Neural cell (in vitro differentiated cells): ENCODE measurements around the gene FOCAD. TPM values are rescaled to one million over a fixed set of nuclear protein-coding genes. Genes with fewer than 3 reads are reported as not detected.

Experiments used
- H2AFZ ChIP-seq: fragments of 200-600, 300-800 bp; sonication (generic), shearing (Covaris generic); 2 replicates; pipeline ENCODE4 v1.6.0; 2014; ENCODE audit warnings: low read depth, mild to moderate bottlenecking, antibody characterized with exemption, low read length, moderate library complexity
- H3F3A ChIP-seq: fragments of 200-600 bp; shearing (Covaris generic); 2 replicates; pipeline ENCODE4 v1.6.1; 2016; ENCODE audit warnings: mild to moderate bottlenecking, moderate library complexity, mixed read lengths, antibody characterized with exemption, low read length; ENCODE audit not compliant: insufficient read depth, poor library complexity, severe bottlenecking
- H3K27ac ChIP-seq: fragments of 200-600, 300-800 bp; sonication (generic), shearing (Covaris generic); 2 replicates; pipeline ENCODE4 v1.5.1; 2014; ENCODE audit warnings: mild to moderate bottlenecking, low read length, moderate library complexity
- H3K27me3 ChIP-seq: fragments of 300-800, 200-600 bp; sonication (generic), shearing (Covaris generic); 2 replicates; pipeline ENCODE4 v1.6.0; 2014; ENCODE audit warnings: mild to moderate bottlenecking, low read depth, low read length, moderate library complexity; ENCODE audit not compliant: insufficient read depth
- H3K36me3 ChIP-seq: fragments of 300-800, 200-600 bp; sonication (generic), shearing (Covaris generic); 2 replicates; pipeline ENCODE4 v1.5.1; 2014; ENCODE audit warnings: mild to moderate bottlenecking, antibody characterized with exemption, low read length, moderate library complexity; ENCODE audit not compliant: insufficient read depth
- H3K4me2 ChIP-seq: fragments of 300-800, 200-600 bp; sonication (generic), shearing (Covaris generic); 2 replicates; pipeline ENCODE4 v1.6.0; 2014; ENCODE audit warnings: mild to moderate bottlenecking, low read length
- H3K4me3 ChIP-seq: fragments of 300-800, 200-600 bp; sonication (generic), shearing (Covaris generic); 2 replicates; pipeline ENCODE4 v1.5.1; 2014; ENCODE audit warnings: mild to moderate bottlenecking, low read length, moderate library complexity
- H3K79me2 ChIP-seq: fragments of 200-600 bp; shearing (Covaris generic); replicated peaks from 2 replicates; pipeline ENCODE4 v1.6.0; 2014; ENCODE audit warnings: mild to moderate bottlenecking, low read length, moderate library complexity; ENCODE audit not compliant: insufficient read depth
- H3K9ac ChIP-seq: fragments of 300-800, 200-600 bp; sonication (generic), shearing (Covaris generic); 2 replicates; pipeline ENCODE4 v1.6.1; 2016; ENCODE audit warnings: mild to moderate bottlenecking, low read length, mixed read lengths
- H3K9me2 ChIP-seq: fragments of 200-600 bp; shearing (Covaris generic); 2 replicates; pipeline ENCODE4 v1.6.1; 2016; ENCODE audit warnings: mild to moderate bottlenecking, low read length, mixed read lengths; ENCODE audit not compliant: insufficient read depth
- H3K9me3 ChIP-seq: fragments of 200-600, 300-800 bp; sonication (generic), shearing (Covaris generic); 2 replicates; pipeline ENCODE4 v1.6.1; 2016; ENCODE audit warnings: mild to moderate bottlenecking, mixed run types, low read length, moderate library complexity, mixed read lengths
- H4K20me1 ChIP-seq: fragments of 200-600 bp; shearing (Covaris generic); 2 replicates; pipeline ENCODE4 v1.6.1; 2016; ENCODE audit warnings: mild to moderate bottlenecking, mixed run types; ENCODE audit not compliant: insufficient read depth
- EP300 ChIP-seq: fragments of 450-650 bp; conservative IDR thresholded peaks from 2 replicates; pipeline ENCODE4 v1.6.1; 2014; ENCODE audit warnings: antibody characterized with exemption, mild to moderate bottlenecking, moderate library complexity; ENCODE audit not compliant: poor library complexity, severe bottlenecking
- EZH2 ChIP-seq: fragments of 200-600, 300-800 bp; shearing (Covaris generic), sonication (generic); IDR thresholded peaks from 2 replicates; pipeline ENCODE4 v1.6.1; 2014; ENCODE audit warnings: antibody characterized with exemption, low read length, borderline replicate concordance, mild to moderate bottlenecking; ENCODE audit not compliant: insufficient read depth, poor library complexity, severe bottlenecking
- MXI1 ChIP-seq: fragments of 450-650 bp; conservative IDR thresholded peaks from 2 replicates; pipeline ENCODE4 v1.6.1; 2014; ENCODE audit warnings: antibody characterized with exemption, mild to moderate bottlenecking; ENCODE audit not compliant: poor library complexity, severe bottlenecking
- POLR2AphosphoS5 ChIP-seq: IDR thresholded peaks from 2 replicates; pipeline ENCODE4 v1.6.1; 2012
- RAD21 ChIP-seq: fragments of 450-650 bp; conservative IDR thresholded peaks from 2 replicates; pipeline ENCODE4 v1.6.1; 2014; ENCODE audit warnings: antibody characterized with exemption, mild to moderate bottlenecking, moderate library complexity
- SMC3 ChIP-seq: fragments of 450-650 bp; conservative IDR thresholded peaks from 2 replicates; pipeline ENCODE4 v1.6.1; 2014; ENCODE audit warnings: antibody characterized with exemption, mild to moderate bottlenecking, moderate library complexity; ENCODE audit not compliant: poor library complexity
- TAF1 ChIP-seq: IDR thresholded peaks from 2 replicates; pipeline ENCODE4 v1.6.1; 2012; ENCODE audit warnings: low read depth
- polyA plus RNA-seq: library from polyadenylated mRNA; depleted of rRNA; stranded (reverse); fragments of >200 nt; gene quantifications from 2 replicates; pipeline ENCODE4 v1.2.3, GENCODE V29; 2014
- TF ChIP-seq, protein P1 (sequence below): IDR thresholded peaks from 2 replicates; pipeline ENCODE4 v1.6.1; 2012; ENCODE audit warnings: borderline replicate concordance
- TF ChIP-seq, protein P2 (sequence below): fragments of 450-650 bp; IDR thresholded peaks from 2 replicates; pipeline ENCODE4 v1.5.1; 2014; ENCODE audit warnings: antibody characterized with exemption, mild to moderate bottlenecking, moderate library complexity; ENCODE audit not compliant: poor library complexity, severe bottlenecking

The FOCAD gene
- polyA plus RNA-seq, 1 donor from 2014 or later = 23.5 TPM

DNA sequence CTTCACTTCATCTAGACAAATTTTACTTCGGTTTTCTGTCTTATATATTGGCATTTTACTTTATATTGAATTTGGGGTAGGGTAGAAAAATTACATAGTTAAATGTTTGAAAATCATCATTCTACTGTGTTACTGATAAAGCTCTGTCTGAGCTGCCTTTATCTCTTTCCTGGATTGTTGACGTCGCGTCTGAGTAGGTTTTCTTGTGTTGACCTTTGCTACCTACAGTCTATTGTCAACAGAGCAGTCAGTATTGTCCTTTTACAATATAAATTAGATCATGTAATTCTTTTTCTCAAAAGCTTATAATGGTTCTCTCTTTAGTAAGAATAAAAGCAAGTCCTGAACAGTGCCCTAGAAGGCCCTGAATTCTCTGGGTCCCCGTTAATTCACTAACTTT, 219.2 kb downstream of the FOCAD start:
- Histone ChIP-seq H3K4me2 (no peak overlapping the region), H3K9me3 (no peaks in the 10 kb centered on the region), H3K79me2 (no peaks in the 10 kb centered on the region), H3K27me3 (no peaks in the 10 kb centered on the region), H3K4me3 (no peak overlapping the region), H3K27ac (no peak overlapping the region), H3K9ac (no peak overlapping the region), H3F3A (peaks cover 7% of the 10 kb centered on the region), H4K20me1 (no peaks in the 10 kb centered on the region), H3K9me2 (no peaks in the 10 kb centered on the region), H2AFZ (no peak overlapping the region), H3K36me3 (no peaks in the 10 kb centered on the region)
- TF ChIP-seq EP300 (no peak), MXI1 (no peak), SMC3 (no peak), TAF1 (no peak), POLR2AphosphoS5 (no peak), EZH2 (no peak), RAD21 (no peak)
- TF ChIP-seq, protein P1, sequence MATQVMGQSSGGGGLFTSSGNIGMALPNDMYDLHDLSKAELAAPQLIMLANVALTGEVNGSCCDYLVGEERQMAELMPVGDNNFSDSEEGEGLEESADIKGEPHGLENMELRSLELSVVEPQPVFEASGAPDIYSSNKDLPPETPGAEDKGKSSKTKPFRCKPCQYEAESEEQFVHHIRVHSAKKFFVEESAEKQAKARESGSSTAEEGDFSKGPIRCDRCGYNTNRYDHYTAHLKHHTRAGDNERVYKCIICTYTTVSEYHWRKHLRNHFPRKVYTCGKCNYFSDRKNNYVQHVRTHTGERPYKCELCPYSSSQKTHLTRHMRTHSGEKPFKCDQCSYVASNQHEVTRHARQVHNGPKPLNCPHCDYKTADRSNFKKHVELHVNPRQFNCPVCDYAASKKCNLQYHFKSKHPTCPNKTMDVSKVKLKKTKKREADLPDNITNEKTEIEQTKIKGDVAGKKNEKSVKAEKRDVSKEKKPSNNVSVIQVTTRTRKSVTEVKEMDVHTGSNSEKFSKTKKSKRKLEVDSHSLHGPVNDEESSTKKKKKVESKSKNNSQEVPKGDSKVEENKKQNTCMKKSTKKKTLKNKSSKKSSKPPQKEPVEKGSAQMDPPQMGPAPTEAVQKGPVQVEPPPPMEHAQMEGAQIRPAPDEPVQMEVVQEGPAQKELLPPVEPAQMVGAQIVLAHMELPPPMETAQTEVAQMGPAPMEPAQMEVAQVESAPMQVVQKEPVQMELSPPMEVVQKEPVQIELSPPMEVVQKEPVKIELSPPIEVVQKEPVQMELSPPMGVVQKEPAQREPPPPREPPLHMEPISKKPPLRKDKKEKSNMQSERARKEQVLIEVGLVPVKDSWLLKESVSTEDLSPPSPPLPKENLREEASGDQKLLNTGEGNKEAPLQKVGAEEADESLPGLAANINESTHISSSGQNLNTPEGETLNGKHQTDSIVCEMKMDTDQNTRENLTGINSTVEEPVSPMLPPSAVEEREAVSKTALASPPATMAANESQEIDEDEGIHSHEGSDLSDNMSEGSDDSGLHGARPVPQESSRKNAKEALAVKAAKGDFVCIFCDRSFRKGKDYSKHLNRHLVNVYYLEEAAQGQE = no peak
- TF ChIP-seq, protein P2, sequence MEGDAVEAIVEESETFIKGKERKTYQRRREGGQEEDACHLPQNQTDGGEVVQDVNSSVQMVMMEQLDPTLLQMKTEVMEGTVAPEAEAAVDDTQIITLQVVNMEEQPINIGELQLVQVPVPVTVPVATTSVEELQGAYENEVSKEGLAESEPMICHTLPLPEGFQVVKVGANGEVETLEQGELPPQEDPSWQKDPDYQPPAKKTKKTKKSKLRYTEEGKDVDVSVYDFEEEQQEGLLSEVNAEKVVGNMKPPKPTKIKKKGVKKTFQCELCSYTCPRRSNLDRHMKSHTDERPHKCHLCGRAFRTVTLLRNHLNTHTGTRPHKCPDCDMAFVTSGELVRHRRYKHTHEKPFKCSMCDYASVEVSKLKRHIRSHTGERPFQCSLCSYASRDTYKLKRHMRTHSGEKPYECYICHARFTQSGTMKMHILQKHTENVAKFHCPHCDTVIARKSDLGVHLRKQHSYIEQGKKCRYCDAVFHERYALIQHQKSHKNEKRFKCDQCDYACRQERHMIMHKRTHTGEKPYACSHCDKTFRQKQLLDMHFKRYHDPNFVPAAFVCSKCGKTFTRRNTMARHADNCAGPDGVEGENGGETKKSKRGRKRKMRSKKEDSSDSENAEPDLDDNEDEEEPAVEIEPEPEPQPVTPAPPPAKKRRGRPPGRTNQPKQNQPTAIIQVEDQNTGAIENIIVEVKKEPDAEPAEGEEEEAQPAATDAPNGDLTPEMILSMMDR = no peak

DNA sequence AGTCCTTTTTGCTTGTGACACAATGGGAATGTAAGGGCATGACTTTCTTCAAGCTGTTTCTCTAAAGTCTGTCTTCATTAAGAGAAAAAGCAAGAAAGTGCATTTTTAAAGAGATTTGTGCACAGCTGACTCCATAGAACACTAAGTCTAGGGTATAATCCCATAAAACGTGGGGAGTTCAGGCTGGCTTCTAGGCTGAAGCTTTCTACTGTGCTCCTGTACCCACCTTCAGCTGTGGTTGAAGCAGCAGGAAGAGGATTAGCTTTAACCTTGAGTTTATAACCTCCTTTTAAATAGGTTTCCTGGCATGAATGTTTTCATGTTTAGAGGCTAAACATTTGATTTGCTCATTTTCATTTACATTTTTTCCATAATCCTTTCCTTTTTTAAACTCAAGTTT, 220.9 kb downstream of the FOCAD start:
- no peak for TF ChIP-seq EZH2
- TF ChIP-seq RAD21 = no peak
- TF ChIP-seq MXI1 = no peak
- TF ChIP-seq, protein P1 = no peak
- no peak for TF ChIP-seq EP300
- no peak for TF ChIP-seq TAF1
- TF ChIP-seq POLR2AphosphoS5 = no peak
- TF ChIP-seq, protein P2 = no peak
- no peak for TF ChIP-seq SMC3
- Histone ChIP-seq H3K27me3 (no peaks in the 10 kb centered on the region), H3K9me3 (no peaks in the 10 kb centered on the region)

More for the DNA sequence above, 220.9 kb downstream of the FOCAD start:
- no peaks in the 10 kb centered on the region for H3F3A ChIP-seq
- no peaks in the 10 kb centered on the region for H3K79me2 ChIP-seq
- H3K9ac ChIP-seq = no peak overlapping the region
- no peaks in the 10 kb centered on the region for H3K36me3 ChIP-seq
- H3K4me3 ChIP-seq = no peak overlapping the region
- no peak overlapping the region for H3K4me2 ChIP-seq
- H3K27ac ChIP-seq = no peak overlapping the region
- no peak overlapping the region for H2AFZ ChIP-seq
- H4K20me1 ChIP-seq = no peaks in the 10 kb centered on the region
- no peaks in the 10 kb centered on the region for H3K9me2 ChIP-seq
